ENCODE data around the gene DOK7. TPM values are rescaled to one million over a fixed set of nuclear protein-coding genes. Genes with fewer than 3 reads are reported as not detected.

Gene DOK7
- total and polyA plus RNA-seq, 8 donors, result 0.37 to 8.1 (median 4.3) TPM; not detected in 1

GRCh38 chr4:3500634-3501101, 37.6 kb downstream of the DOK7 start:
- no peak for DNase-seq
- intact Hi-C loops (cut with DNase I; ENCODE audit: low total_unique reads), result no loop called here
- H3K27me3 ChIP-seq, result peaks cover 0 to 7% (median 0%) of the 10 kb centered on the region in 3 donors
- TF ChIP-seq POLR2AphosphoS5 (IDR thresholded peaks at IDR 0.05), result no peak
- TF ChIP-seq POLR2A (IDR thresholded peaks at IDR 0.05), result no peak
- TF ChIP-seq CTCF (IDR thresholded peaks at IDR 0.05), result no peak
- TF ChIP-seq EP300 (IDR thresholded peaks at IDR 0.05), result no peak
- no peaks in the 10 kb centered on the region for H3K9me3 ChIP-seq
- no peak overlapping the region for H3K4me3 ChIP-seq
- 84 to 94% (median 90%) methylated on average over 7 to 29 of the region's 29 CpGs for WGBS, 5 donors
- no peak overlapping the region for H3K27ac ChIP-seq
- peaks cover 12 to 60% (median 54%) of the 10 kb centered on the region in 4 donors for H3K36me3 ChIP-seq
- peaks cover 0 to 4% (median 0%) of the 10 kb centered on the region in 4 donors for H3K4me1 ChIP-seq

- Histone ChIP-seq H3K4me1 (peaks cover 0 to 4% (median 0%) of the 10 kb centered on the region in 4 donors), H3K36me3 (peaks cover 13 to 66% (median 60%) of the 10 kb centered on the region in 4 donors), H3K9me3 (no peaks in the 10 kb centered on the region), H3K27ac (no peak overlapping the region), H3K27me3 (peaks cover 0 to 2% (median 0%) of the 10 kb centered on the region in 3 donors), H3K4me3 (no peak overlapping the region)
- no peak for DNase-seq
- WGBS, 5 donors, result 83 to 92% (median 91%) methylated on average over 22 to 24 of the region's 24 CpGs
- TF ChIP-seq POLR2AphosphoS5 (IDR thresholded peaks at IDR 0.05) (no peak), EP300 (IDR thresholded peaks at IDR 0.05) (no peak), POLR2A (IDR thresholded peaks at IDR 0.05) (no peak), CTCF (IDR thresholded peaks at IDR 0.05) (no peak)
- intact Hi-C loops (cut with DNase I; ENCODE audit: low total_unique reads), result no loop called here
Observed at GRCh38 chr4:3501126-3501824, 38.2 kb downstream of the DOK7 start.

GRCh38 chr4:3501825-3502425, 38.8 kb downstream of the DOK7 start:
- DNase-seq, result no peak
- 81 to 93% (median 88%) methylated on average over 9 to 19 of the region's 19 CpGs for whole genome bisulfite sequencing, 5 donors
- H3K4me1 ChIP-seq, result peaks cover 0 to 4% (median 0%) of the 10 kb centered on the region in 4 donors
- no peak overlapping the region for H3K27ac ChIP-seq
- H3K9me3 ChIP-seq, result no peaks in the 10 kb centered on the region
- H3K4me3 ChIP-seq, result no peak overlapping the region
- H3K36me3 ChIP-seq, result peaks cover 19 to 73% (median 66%) of the 10 kb centered on the region in 4 donors
- TF ChIP-seq POLR2A (IDR thresholded peaks at IDR 0.05) (no peak), EP300 (IDR thresholded peaks at IDR 0.05) (no peak), POLR2AphosphoS5 (IDR thresholded peaks at IDR 0.05) (no peak), CTCF (IDR thresholded peaks at IDR 0.05) (no peak)
- intact Hi-C loops (cut with DNase I; ENCODE audit: low total_unique reads), result no loop called here
- H3K27me3 ChIP-seq, result no peaks in the 10 kb centered on the region

- Histone ChIP-seq H3K9me3 (no peaks in the 10 kb centered on the region), H3K4me1 (peaks cover 0 to 4% (median 0%) of the 10 kb centered on the region in 4 donors), H3K27ac (no peak overlapping the region), H3K36me3 (peaks cover 21 to 86% (median 80%) of the 10 kb centered on the region in 4 donors), H3K27me3 (no peaks in the 10 kb centered on the region), H3K4me3 (no peak overlapping the region)
- no peak for DNase-seq
- 84 to 92% (median 87%) methylated on average over 33 to 39 of the region's 39 CpGs for WGBS, 5 donors
- TF ChIP-seq POLR2A (IDR thresholded peaks at IDR 0.05), result no peak
- no peak for TF ChIP-seq EP300 (IDR thresholded peaks at IDR 0.05)
- TF ChIP-seq POLR2AphosphoS5 (IDR thresholded peaks at IDR 0.05), result no peak
- TF ChIP-seq CTCF (IDR thresholded peaks at IDR 0.05), result no peak
- intact Hi-C loops (cut with DNase I; ENCODE audit: low total_unique reads), result no loop called here
Observed at GRCh38 chr4:3502941-3503936, 40.1 kb downstream of the DOK7 start.
